HEK293T (cell line): Measurements from ENCODE around the gene GRB7.

Experiments used
- BHLHE40 ChIP-seq: fragments of 450-650 bp; IDR thresholded peaks from 2 replicates; pipeline ENCODE4 v1.6.1; 2016; ENCODE audit warnings: mild to moderate bottlenecking, moderate library complexity, borderline replicate concordance
- SUZ12 ChIP-seq: fragments of 450-650 bp; IDR thresholded peaks from 2 replicates; pipeline ENCODE4 v1.6.1; 2016; ENCODE audit warnings: mild to moderate bottlenecking

DNA sequence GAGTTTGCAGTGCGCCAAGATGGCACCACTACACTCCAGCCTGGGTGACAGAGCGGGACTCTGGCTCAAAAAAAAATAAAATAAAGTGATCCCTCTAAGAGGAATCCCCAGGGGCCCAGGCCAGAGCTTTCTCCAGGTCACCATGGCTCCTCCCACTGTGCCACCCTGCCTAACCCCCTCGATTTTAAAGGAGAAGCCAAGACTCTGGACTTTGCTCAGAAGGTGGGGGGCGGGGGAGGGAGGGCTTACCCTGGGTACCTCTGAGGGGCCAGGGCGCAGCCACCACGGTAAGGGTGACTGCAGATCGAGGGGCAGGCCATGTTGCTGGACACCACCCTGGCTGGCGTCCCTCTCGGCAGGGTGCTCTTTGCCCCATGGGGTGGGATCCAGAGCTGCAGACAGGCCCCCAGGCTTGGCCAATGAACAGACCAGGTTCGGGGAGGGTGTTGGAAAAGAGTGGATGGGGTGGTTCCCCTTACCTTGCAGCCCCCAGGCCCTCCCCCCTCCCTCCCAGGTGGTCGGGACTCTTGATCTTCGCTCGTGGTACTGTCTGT is 455 bp upstream of the GRB7 start:
- TF ChIP-seq BHLHE40, result no peak
- no peak for TF ChIP-seq SUZ12
